ENCODE results near the gene TMLHE. TPM values are rescaled to one million over a fixed set of nuclear protein-coding genes. Genes with fewer than 3 reads are reported as not detected.

The TMLHE gene
- total RNA-seq, 4 donors from 2014 or later, result 30.1 to 54.1 (median 35.5) TPM

- 56 to 59% methylated on average over 1 to 2 of the region's 2 CpGs for WGBS, 2 donors
- no peaks in the 10 kb centered on the region for H3K36me3 ChIP-seq
- no peak overlapping the region for H3K4me3 ChIP-seq (replicated peaks in 1 of 3)
- H3K9me3 ChIP-seq, result no peaks in the 10 kb centered on the region
- H3K27ac ChIP-seq, result peak overlapping the region in 1 of 3 donors; percentile 73
- TF ChIP-seq POLR2A (IDR thresholded peaks at IDR 0.05) (no peak), CTCF (IDR thresholded peaks at IDR 0.05) (no peak)
- peaks cover 0 to 3% of the 10 kb centered on the region in 2 donors for H3K4me1 ChIP-seq
- no peaks in the 10 kb centered on the region for H3K27me3 ChIP-seq
- no peak for DNase-seq
- intact Hi-C loops (cut with DNase I), result no loop called here
These were observed 1.4 kb downstream of the TMLHE start for GRCh38 chrX:155611302-155611701.

GRCh38 chrX:155592981-155593380 lies 19.8 kb downstream of the TMLHE start:
- Histone ChIP-seq H3K4me1 (no peaks in the 10 kb centered on the region), H3K27me3 (no peaks in the 10 kb centered on the region), H3K36me3 (no peaks in the 10 kb centered on the region), H3K4me3 (replicated peaks in 1 of 3) (no peak overlapping the region), H3K27ac (no peak overlapping the region), H3K9me3 (no peaks in the 10 kb centered on the region)
- DNase-seq, result no peak
- intact Hi-C loops (cut with DNase I), result no loop called here
- no peak for TF ChIP-seq CTCF (IDR thresholded peaks at IDR 0.05)
- no peak for TF ChIP-seq POLR2A (IDR thresholded peaks at IDR 0.05)

GRCh38 chrX:155592331-155592730 lies 20.4 kb downstream of the TMLHE start:
- no peak for TF ChIP-seq POLR2A (IDR thresholded peaks at IDR 0.05)
- TF ChIP-seq CTCF (IDR thresholded peaks at IDR 0.05), result no peak
- Histone ChIP-seq H3K36me3 (no peaks in the 10 kb centered on the region), H3K4me1 (no peaks in the 10 kb centered on the region), H3K4me3 (replicated peaks in 1 of 3) (no peak overlapping the region), H3K27ac (no peak overlapping the region), H3K27me3 (no peaks in the 10 kb centered on the region), H3K9me3 (no peaks in the 10 kb centered on the region)
- intact Hi-C loops (cut with DNase I), result no loop called here
- DNase-seq, result no peak

DNA sequence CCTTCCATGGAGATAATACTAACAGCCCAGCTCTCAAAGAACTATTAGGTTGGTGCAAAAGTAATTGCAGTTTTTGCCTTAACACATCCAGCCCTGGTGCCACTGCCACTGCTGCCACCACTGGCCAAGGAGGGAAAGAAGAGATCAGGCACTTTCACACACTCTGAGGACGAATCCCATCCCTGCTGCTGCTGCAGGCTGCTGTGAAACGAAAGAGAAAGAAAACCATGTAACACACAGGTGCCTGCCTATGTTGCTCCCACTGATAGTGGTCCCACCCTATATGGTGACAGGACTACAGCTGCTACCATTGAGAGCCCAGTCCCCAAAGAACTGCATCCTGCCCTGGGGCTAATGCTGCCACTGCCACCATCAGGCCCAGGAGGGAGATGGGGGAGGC lies 35.1 kb downstream of the TMLHE start:
- H3K9me3 ChIP-seq, result no peaks in the 10 kb centered on the region
- H3K27me3 ChIP-seq, result no peaks in the 10 kb centered on the region
- no peak for DNase-seq
- no peak overlapping the region for H3K27ac ChIP-seq
- no peak for TF ChIP-seq CTCF (IDR thresholded peaks at IDR 0.05)
- no peak for TF ChIP-seq POLR2A (IDR thresholded peaks at IDR 0.05)
- no peaks in the 10 kb centered on the region for H3K4me1 ChIP-seq
- 100% methylated on average over 1 to 2 of the region's 2 CpGs for WGBS, 2 donors
- H3K4me3 ChIP-seq (replicated peaks in 1 of 3), result no peak overlapping the region
- intact Hi-C loops (cut with DNase I), result no loop called here
- no peaks in the 10 kb centered on the region for H3K36me3 ChIP-seq

- Histone ChIP-seq H3K4me1 (no peaks in the 10 kb centered on the region), H3K27me3 (no peaks in the 10 kb centered on the region), H3K4me3 (replicated peaks in 1 of 3) (no peak overlapping the region), H3K27ac (no peak overlapping the region), H3K36me3 (no peaks in the 10 kb centered on the region), H3K9me3 (no peaks in the 10 kb centered on the region)
- TF ChIP-seq CTCF (IDR thresholded peaks at IDR 0.05), result no peak
- TF ChIP-seq POLR2A (IDR thresholded peaks at IDR 0.05), result no peak
- 100% methylated on average over 1 of the region's 1 CpG for WGBS, 2 donors
- intact Hi-C loops (cut with DNase I), result no loop called here
- DNase-seq, result no peak
These were observed 49.7 kb downstream of the TMLHE start for GRCh38 chrX:155563099-155563498.

Measured in thyroid gland (tissue), 4 donors.